ENCODE results near the gene L1TD1. TPM values are rescaled to one million over a fixed set of nuclear protein-coding genes. Genes with fewer than 3 reads are reported as not detected.
"Not testable (repeated sequence)": the region's sequence is repeated elsewhere in the genome, so short reads cannot be mapped to it uniquely, and the experiment has no call there.

L1TD1 gene, protein sequence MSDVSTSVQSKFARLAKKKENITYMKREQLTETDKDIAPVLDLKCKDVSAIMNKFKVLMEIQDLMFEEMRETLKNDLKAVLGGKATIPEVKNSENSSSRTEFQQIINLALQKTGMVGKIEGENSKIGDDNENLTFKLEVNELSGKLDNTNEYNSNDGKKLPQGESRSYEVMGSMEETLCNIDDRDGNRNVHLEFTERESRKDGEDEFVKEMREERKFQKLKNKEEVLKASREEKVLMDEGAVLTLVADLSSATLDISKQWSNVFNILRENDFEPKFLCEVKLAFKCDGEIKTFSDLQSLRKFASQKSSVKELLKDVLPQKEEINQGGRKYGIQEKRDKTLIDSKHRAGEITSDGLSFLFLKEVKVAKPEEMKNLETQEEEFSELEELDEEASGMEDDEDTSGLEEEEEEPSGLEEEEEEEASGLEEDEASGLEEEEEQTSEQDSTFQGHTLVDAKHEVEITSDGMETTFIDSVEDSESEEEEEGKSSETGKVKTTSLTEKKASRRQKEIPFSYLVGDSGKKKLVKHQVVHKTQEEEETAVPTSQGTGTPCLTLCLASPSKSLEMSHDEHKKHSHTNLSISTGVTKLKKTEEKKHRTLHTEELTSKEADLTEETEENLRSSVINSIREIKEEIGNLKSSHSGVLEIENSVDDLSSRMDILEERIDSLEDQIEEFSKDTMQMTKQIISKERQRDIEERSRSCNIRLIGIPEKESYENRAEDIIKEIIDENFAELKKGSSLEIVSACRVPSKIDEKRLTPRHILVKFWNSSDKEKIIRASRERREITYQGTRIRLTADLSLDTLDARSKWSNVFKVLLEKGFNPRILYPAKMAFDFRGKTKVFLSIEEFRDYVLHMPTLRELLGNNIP
- total RNA-seq, result under 1 TPM in 2 of 10 donors, not detected in 8; 0.07 to 0.12 TPM
- under 1 TPM in 1 of 2 donors, not detected in 1; 0.16 TPM for polyA plus RNA-seq
- long read RNA-seq, donor 1, result 0 reads
- long read RNA-seq, donor 2, result 0 reads
- long read RNA-seq, donor 3, result 0 reads

DNA sequence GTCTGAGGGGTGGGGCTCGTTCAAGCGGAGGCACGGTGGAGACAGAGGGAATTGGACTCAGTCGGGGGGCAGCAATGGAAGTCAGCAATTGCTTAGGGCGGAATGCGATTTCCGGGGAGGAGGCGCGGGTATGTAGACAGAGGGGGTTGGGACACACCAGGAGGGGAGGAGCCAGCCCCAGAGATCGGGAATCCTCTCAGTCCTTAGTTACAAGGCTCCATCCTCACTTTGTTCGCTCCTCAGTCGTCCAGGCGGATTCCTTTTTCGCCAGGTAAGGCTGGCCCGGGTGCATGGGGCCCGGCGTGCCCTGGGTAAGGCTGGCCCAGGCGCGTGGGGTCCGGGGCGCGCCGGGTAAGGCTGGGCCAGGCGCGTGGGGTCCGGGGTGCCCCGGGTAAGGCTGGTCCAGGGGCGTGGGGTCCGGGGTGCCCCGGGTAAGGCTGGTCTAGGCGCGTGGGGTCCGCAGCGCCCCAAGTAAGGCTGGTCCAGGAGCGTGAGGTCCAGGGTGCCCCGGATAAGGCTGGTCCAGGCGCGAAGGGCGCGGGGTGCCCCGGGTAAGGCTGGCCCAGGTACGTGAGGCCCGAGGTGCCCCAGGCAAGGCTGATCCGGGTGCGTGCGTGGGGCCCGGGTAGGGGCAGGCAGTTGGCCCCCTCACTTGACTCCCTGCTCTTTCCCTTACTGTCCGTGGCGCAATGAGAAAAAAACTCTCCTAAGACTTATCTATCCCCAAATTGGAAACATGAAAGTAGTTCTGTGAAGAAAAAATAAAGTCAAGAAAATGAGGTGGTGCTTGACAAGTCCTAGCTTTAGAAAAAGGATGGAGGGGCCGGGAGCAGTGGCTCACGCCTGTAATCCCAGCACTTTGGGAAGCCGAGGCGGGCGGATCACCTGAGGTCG is at the start of gene L1TD1:
Gene L1TD1 (plus strand): TSS at position 199 of the 894 bp plus-strand sequence. CDS start 11,780 bp downstream, outside the sequence.
- TF ChIP-seq, protein P1, sequence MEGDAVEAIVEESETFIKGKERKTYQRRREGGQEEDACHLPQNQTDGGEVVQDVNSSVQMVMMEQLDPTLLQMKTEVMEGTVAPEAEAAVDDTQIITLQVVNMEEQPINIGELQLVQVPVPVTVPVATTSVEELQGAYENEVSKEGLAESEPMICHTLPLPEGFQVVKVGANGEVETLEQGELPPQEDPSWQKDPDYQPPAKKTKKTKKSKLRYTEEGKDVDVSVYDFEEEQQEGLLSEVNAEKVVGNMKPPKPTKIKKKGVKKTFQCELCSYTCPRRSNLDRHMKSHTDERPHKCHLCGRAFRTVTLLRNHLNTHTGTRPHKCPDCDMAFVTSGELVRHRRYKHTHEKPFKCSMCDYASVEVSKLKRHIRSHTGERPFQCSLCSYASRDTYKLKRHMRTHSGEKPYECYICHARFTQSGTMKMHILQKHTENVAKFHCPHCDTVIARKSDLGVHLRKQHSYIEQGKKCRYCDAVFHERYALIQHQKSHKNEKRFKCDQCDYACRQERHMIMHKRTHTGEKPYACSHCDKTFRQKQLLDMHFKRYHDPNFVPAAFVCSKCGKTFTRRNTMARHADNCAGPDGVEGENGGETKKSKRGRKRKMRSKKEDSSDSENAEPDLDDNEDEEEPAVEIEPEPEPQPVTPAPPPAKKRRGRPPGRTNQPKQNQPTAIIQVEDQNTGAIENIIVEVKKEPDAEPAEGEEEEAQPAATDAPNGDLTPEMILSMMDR (IDR thresholded peaks at IDR 0.05), result no peak
- Histone ChIP-seq H3K4me3 (peak within 1 kb of the TSS in 1 of 10 donors; percentile 28), H3K4me1 (peaks cover 0 to 20% (median 0%) of the 10 kb centered on the region in 9 donors), H3K36me3 (no peaks in the 10 kb centered on the region), H3K27me3 (peaks cover 11 to 48% (median 41%) of the 10 kb centered on the region in 7 donors), H3K9me3 (no peaks in the 10 kb centered on the region), H3K27ac (no peak within 1 kb of the TSS)
- no peak for DNase-seq
- intact Hi-C loops (cut with DNase I), result no loop called here
- 8 to 16% methylated on average over 55 of the region's 55 CpGs for WGBS, 2 donors
- ATAC-seq, result peak in 2 of 8 donors; percentile 41 to 47

DNA sequence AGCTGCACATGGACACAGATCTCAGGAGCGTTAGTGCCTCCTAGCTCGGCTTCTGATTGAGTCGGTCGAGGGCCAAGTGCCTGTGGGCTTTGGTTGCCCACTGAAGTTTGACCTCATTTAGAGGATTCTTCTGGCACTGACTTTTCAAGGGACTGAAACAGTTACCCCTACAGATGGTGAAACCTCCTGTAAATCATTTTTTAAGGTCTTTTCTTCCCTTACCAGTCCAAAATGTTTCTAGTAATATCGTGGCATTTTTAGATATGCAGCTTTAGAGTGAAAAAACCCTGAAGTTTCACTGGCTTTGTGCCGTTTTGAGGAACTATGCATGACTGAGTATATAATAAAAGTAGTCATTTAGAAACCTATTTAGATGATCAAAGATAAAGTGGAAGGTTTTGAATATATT is 34.7 kb upstream of the L1TD1 start:
- H3K27ac ChIP-seq, result no peak overlapping the region
- H3K9me3 ChIP-seq, result no peaks in the 10 kb centered on the region
- WGBS, 2 donors, result 90 to 91% methylated on average over 6 of the region's 6 CpGs
- no peak overlapping the region for H3K4me3 ChIP-seq
- H3K27me3 ChIP-seq, result no peaks in the 10 kb centered on the region
- no peak for DNase-seq
- intact Hi-C loops (cut with DNase I), result no loop called here
- TF ChIP-seq, protein P1 (IDR thresholded peaks at IDR 0.05), result no peak
- ATAC-seq, result no peak
- H3K4me1 ChIP-seq, result no peaks in the 10 kb centered on the region
- H3K36me3 ChIP-seq, result peaks cover 0 to 20% (median 0%) of the 10 kb centered on the region in 9 donors

DNA sequence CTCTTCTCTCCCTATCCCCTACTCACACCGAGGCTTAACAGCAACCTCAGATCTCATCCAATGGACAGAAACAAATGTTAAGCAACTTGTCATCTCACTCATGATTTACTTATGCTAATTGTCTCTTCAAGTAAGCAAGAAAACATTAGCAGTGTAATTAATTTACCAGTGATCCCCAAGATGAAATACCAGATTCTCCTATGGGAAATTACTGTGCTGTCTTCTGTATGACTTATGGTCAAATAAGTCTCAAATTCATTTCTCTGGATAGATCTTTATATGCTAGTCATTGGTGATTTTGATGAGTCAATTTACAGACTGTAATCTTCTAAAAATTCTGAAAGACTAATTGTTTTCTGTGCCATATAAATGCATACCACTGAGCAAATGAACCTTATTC is 32.9 kb upstream of the L1TD1 start:
- H3K4me1 ChIP-seq, result no peaks in the 10 kb centered on the region
- no peaks in the 10 kb centered on the region for H3K9me3 ChIP-seq
- intact Hi-C loops (cut with DNase I), result no loop called here
- TF ChIP-seq, protein P1 (IDR thresholded peaks at IDR 0.05), result no peak
- H3K27me3 ChIP-seq, result no peaks in the 10 kb centered on the region
- H3K36me3 ChIP-seq, result peaks cover 0 to 20% (median 0%) of the 10 kb centered on the region in 9 donors
- no peak overlapping the region for H3K4me3 ChIP-seq
- 93 to 96% methylated on average over 1 of the region's 1 CpG for WGBS, 2 donors
- DNase-seq (no peak), ATAC-seq (no peak)
- no peak overlapping the region for H3K27ac ChIP-seq

DNA sequence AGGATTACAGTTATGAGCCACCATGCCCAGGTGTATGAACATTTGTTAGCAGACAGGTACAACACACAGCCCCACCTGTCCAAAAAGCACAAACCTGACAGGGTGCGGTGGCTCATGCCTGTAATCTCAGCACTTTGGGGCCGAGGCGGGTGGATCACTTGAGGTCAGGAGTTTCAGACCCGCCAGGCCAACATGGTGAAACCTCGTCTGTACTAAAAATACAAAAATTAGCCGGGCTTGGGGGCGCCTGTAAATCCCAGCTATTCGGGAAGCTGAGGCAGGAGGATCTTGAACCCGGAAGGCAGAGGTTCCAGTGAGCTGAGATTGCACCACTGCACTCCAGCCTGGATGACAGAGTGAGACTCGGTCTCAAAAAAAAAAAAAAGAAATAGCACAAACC is 24.3 kb upstream of the L1TD1 start:
- intact Hi-C loops (cut with DNase I), result loop anchor here in 2 of 10 donors (10.0 kb wide), 1 partner anchor 574 kb away; no protein-coding TSS in a partner anchor
- H3K27ac ChIP-seq, ATAC-seq, H3K4me1 ChIP-seq, H3K4me3 ChIP-seq, H3K9me3 ChIP-seq, DNase-seq, H3K36me3 ChIP-seq: not testable (repeated sequence)
- peaks cover 0 to 12% (median 0%) of the 10 kb centered on the region in 7 donors for H3K27me3 ChIP-seq
- 85 to 90% methylated on average over 10 of the region's 10 CpGs for WGBS, 2 donors
